IPS DF 6.9 (cell line): ENCODE data around the gene BCL11B.

ENCODE experiments used
- DNase-seq: peaks from one replicate; pipeline ENCODE4 v3.0.0-alpha.2; 2013; ENCODE audit warnings: low read depth, low spot score
- H3K27ac ChIP-seq: one replicate; pipeline ENCODE4 v1.5.1; 2013; ENCODE audit warnings: low read length, control low read depth
- H3K27me3 ChIP-seq: 2 replicates; pipeline ENCODE4 v1.6.1; 2013; ENCODE audit warnings: mild to moderate bottlenecking, low read length; ENCODE audit not compliant: control insufficient read depth, insufficient read depth
- H3K36me3 ChIP-seq: 2 replicates; pipeline ENCODE4 v1.6.1; 2013; ENCODE audit warnings: low read length; ENCODE audit not compliant: control insufficient read depth, insufficient read depth
- H3K4me1 ChIP-seq: 2 replicates; pipeline ENCODE4 v1.6.1; 2013; ENCODE audit warnings: low read length; ENCODE audit not compliant: control insufficient read depth, insufficient read depth
- H3K4me3 ChIP-seq: 2 replicates; pipeline ENCODE4 v1.5.1; 2013; ENCODE audit warnings: mild to moderate bottlenecking, low read length
- H3K9me3 ChIP-seq: 2 replicates; pipeline ENCODE4 v1.6.1; 2013; ENCODE audit warnings: low read length, inconsistent platforms; ENCODE audit not compliant: control insufficient read depth, insufficient read depth
- WGBS: extraction: QIAGEN DNeasy Blood & Tissue Kit; methylation state at CpG from one replicate; pipeline ENCODE4 v1.1.7; 2013; ENCODE audit warnings: mixed read lengths, missing lambda C conversion rate; ENCODE audit not compliant: insufficient read length, insufficient coverage; 5-methylcytosine and 5-hydroxymethylcytosine counted together

Gene BCL11B

DNA sequence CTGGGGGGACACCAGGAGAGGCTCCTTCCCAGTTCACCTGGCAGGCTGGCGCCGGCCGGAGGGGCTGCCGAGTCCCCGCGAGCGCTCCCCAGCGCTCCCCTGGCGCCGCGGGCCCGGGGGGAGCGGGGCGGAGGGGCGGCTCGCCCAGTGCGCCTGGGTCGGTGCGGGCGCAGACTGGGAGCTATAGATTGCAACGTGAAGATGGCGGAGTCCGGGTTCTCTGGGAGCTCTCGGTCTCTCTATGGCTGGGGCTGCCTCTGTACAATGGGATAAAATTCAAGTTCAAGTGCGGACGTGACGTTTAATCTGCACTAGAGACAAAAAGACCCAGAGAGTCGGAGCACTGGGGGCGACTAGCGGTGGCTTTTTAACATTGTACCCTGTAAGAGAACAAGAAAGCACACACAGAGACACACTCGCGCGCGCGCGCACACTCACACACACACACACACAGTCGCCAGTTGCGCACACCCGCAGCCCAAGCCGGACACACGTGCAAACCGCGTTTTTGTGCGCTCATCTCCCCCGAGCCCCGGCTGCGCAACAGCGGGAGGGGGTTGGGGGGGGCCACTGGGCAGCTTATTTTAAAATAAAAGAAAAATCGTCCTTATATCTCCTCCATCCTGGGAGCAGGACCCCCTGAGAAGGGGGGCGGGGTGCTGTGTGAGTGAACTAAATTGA lies at the start of gene BCL11B:
Gene BCL11B (minus strand): TSS at position 247 of the 681 bp plus-strand sequence. CDS start 979 bp downstream, outside the sequence.
- no peaks in the 10 kb centered on the region for H3K9me3 ChIP-seq
- H3K4me1 ChIP-seq, result peaks cover 3% of the 10 kb centered on the region; the same call in 1 of the 2 replicates
- peak within 1 kb of the TSS; percentile 72 for H3K4me3 ChIP-seq
- no peak for DNase-seq
- no peaks in the 10 kb centered on the region for H3K36me3 ChIP-seq
- H3K27me3 ChIP-seq, result no peaks in the 10 kb centered on the region
- no CpG with 5 or more reads among the region's 50 CpGs for WGBS
- no peak within 1 kb of the TSS for H3K27ac ChIP-seq

- no peak for DNase-seq
- H3K4me3 ChIP-seq, result no peak overlapping the region
- no peak overlapping the region for H3K27ac ChIP-seq
- H3K27me3 ChIP-seq, result no peaks in the 10 kb centered on the region
- peaks cover 3% of the 10 kb centered on the region for H3K4me1 ChIP-seq
- 100% methylated on average over 3 of the region's 16 CpGs for WGBS
- H3K36me3 ChIP-seq, result no peaks in the 10 kb centered on the region; the same call in 1 of the 2 replicates
- H3K9me3 ChIP-seq, result no peaks in the 10 kb centered on the region
Measured at GRCh38 chr14:99321236-99321925, 49.4 kb upstream of the BCL11B start.

- Histone ChIP-seq H3K27me3 (no peaks in the 10 kb centered on the region), H3K9me3 (no peaks in the 10 kb centered on the region), H3K4me1 (peaks cover 3% of the 10 kb centered on the region), H3K36me3 (no peaks in the 10 kb centered on the region; the same call in 1 of the 2 replicates), H3K27ac (no peak overlapping the region), H3K4me3 (no peak overlapping the region)
- no peak for DNase-seq
- WGBS, result no CpG with 5 or more reads among the region's 27 CpGs
Measured at GRCh38 chr14:99320621-99321235, 48.7 kb upstream of the BCL11B start.

DNA sequence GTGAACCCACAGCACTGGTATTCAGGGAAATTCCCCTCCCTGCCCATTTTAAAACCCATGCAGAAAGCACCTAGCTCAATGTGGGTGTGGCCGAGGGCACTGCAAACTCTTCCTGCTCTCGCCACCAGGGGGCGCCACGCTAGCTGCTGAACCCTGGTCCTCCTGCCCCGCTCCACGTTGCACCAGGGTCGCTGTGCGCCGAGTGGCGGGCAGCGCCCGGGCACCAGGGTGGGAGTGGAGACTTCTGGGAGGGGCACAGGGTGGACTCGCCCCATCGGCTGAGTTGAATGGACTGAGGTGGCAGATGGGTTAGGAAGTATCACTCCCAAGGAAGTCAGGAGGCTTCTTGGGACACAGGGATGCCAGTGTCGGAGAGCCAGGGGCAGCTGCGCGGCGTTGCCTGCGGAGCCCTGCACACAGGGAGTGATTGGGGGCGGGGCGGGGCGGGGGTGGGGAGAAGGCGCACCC lies 48.1 kb upstream of the BCL11B start:
- H3K9me3 ChIP-seq, result no peaks in the 10 kb centered on the region
- WGBS, result no CpG with 5 or more reads among the region's 23 CpGs
- no peak overlapping the region for H3K27ac ChIP-seq
- peaks cover 3% of the 10 kb centered on the region for H3K4me1 ChIP-seq
- no peaks in the 10 kb centered on the region for H3K27me3 ChIP-seq
- H3K4me3 ChIP-seq, result no peak overlapping the region
- no peaks in the 10 kb centered on the region; the same call in 1 of the 2 replicates for H3K36me3 ChIP-seq
- peak; percentile 35 for DNase-seq

GRCh38 chr14:99318959-99319295 lies 46.9 kb upstream of the BCL11B start:
- H3K27me3 ChIP-seq, result no peaks in the 10 kb centered on the region
- peaks cover 3% of the 10 kb centered on the region for H3K4me1 ChIP-seq
- no peak overlapping the region for H3K4me3 ChIP-seq
- no peaks in the 10 kb centered on the region; the same call in 1 of the 2 replicates for H3K36me3 ChIP-seq
- DNase-seq, result no peak
- no peaks in the 10 kb centered on the region for H3K9me3 ChIP-seq
- no CpG with 5 or more reads among the region's 6 CpGs for whole genome bisulfite sequencing
- H3K27ac ChIP-seq, result no peak overlapping the region

- Histone ChIP-seq H3K27me3 (no peaks in the 10 kb centered on the region), H3K9me3 (no peaks in the 10 kb centered on the region), H3K27ac (no peak overlapping the region), H3K36me3 (no peaks in the 10 kb centered on the region; the same call in 1 of the 2 replicates), H3K4me1 (peaks cover 3% of the 10 kb centered on the region), H3K4me3 (no peak overlapping the region)
- no CpG with 5 or more reads among the region's 13 CpGs for WGBS
- DNase-seq, result no peak
Measured at GRCh38 chr14:99318091-99318958, 46.3 kb upstream of the BCL11B start.

- Histone ChIP-seq H3K36me3 (no peaks in the 10 kb centered on the region; the same call in 1 of the 2 replicates), H3K4me3 (no peak overlapping the region), H3K27me3 (no peaks in the 10 kb centered on the region), H3K4me1 (peaks cover 3% of the 10 kb centered on the region), H3K9me3 (no peaks in the 10 kb centered on the region), H3K27ac (no peak overlapping the region)
- WGBS, result no CpG with 5 or more reads among the region's 9 CpGs
- DNase-seq, result no peak
Measured at GRCh38 chr14:99317231-99318090, 45.5 kb upstream of the BCL11B start.

- Histone ChIP-seq H3K27me3 (no peaks in the 10 kb centered on the region), H3K4me3 (no peak overlapping the region), H3K9me3 (no peaks in the 10 kb centered on the region), H3K27ac (no peak overlapping the region), H3K36me3 (no peaks in the 10 kb centered on the region; the same call in 1 of the 2 replicates), H3K4me1 (peaks cover 3% of the 10 kb centered on the region)
- no CpG with 5 or more reads among the region's 18 CpGs for WGBS
- DNase-seq, result no peak
Measured at GRCh38 chr14:99316281-99317163, 44.5 kb upstream of the BCL11B start.

DNA sequence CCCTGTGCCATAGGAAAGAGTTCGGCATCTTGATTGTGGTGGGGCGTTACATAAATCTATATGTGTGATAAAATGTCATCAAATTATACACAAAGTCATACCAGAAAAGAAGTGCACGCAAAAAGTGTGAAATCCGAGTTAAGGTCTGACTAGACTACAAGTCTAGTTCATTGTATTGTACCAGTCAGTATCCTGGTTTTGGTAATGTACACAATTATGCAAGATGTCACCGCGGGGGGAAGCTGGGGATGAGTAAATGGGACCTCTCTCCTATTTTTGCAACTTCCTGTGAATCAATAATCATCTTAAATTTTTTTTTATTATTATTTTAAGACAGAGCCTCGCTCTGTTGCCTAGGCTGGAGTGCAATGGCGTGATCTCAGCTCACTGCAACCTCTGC lies 43.2 kb upstream of the BCL11B start:
- no peaks in the 10 kb centered on the region for H3K9me3 ChIP-seq
- no CpG with 5 or more reads among the region's 8 CpGs for WGBS
- H3K36me3 ChIP-seq, result no peaks in the 10 kb centered on the region
- H3K4me3 ChIP-seq, result no peak overlapping the region
- H3K4me1 ChIP-seq, result peaks cover 3% of the 10 kb centered on the region
- H3K27me3 ChIP-seq, result no peaks in the 10 kb centered on the region
- no peak overlapping the region for H3K27ac ChIP-seq
- DNase-seq, result no peak
